RPMI8226 (cell line): ENCODE measurements around the gene ZNF234.
A peak's percentile ranks its signal among the peaks of the same experiment; 100 is the strongest.
"Not testable (repeated sequence)": the region's sequence is repeated elsewhere in the genome, so short reads cannot be mapped to it uniquely, and the experiment has no call there.

Source experiments
- DNase-seq: peaks from one replicate; pipeline ENCODE4 v3.0.0-alpha.2; 2015

ZNF234 gene

DNA sequence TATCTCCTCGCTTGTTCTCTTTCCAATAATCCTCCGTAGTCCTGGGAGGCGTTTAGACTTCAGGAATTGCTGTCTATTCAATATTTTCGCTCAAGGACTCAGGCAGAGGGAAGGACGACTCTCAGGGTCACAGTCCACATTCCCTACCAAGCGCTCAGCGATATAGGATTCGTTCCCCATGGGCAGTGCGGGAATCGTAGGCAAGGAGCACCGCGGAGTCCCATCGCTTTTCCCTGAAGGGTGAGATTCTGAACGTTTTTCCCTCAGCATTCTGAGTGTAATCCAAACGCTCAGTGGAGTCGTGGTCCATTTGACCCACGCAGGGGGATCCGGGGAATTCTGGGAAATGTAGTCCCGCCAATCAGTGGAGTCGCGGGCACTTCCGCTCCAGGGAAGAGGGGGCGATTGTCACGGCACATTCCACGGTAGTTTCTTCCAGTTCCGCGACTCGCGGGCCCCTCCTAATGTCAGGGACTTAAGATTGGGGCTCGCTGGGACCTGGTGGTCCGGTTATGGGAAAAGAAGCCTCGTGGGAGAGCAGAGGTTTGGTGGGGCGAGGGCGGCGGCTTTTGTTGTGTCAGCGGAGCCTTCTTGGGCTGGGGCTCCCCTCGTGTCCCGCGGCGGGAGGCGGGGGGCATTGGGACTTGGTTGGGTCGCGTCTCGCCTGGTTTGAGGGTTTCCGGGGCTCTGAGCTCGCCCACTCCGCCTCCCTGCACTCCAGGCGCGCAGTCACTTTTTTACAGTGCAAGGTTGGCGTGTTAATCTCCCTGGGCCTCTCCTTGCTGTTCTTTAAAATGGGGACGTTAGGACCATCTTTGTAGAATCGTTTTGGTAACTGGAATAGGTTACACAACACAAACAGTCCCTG is at the start of gene ZNF234:
TSS of gene ZNF234 (plus strand) at position 364 of the 868 bp plus-strand sequence. CDS start 3,079 bp downstream, outside the sequence.
- DNase-seq: peak; percentile 67

DNA sequence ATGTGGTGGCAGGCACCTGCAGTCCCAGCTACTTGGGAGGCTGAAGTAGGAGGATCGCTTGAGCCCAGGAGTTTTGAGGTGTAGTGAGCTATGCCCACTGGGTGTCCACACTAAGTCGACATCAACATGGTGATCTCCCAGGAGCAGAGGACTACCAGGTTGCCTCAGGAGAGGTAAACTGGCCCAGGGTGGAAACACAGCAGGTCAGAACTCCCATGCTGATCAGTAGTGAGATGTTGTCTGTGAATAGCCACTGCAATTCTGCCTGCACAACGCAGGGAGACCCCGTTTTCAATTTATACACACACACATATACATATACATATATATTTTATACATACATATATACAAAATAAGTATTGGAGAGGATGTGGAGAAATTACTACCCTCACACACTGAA is 49.2 kb upstream of the ZNF234 start:
- DNase-seq: no peak

DNA sequence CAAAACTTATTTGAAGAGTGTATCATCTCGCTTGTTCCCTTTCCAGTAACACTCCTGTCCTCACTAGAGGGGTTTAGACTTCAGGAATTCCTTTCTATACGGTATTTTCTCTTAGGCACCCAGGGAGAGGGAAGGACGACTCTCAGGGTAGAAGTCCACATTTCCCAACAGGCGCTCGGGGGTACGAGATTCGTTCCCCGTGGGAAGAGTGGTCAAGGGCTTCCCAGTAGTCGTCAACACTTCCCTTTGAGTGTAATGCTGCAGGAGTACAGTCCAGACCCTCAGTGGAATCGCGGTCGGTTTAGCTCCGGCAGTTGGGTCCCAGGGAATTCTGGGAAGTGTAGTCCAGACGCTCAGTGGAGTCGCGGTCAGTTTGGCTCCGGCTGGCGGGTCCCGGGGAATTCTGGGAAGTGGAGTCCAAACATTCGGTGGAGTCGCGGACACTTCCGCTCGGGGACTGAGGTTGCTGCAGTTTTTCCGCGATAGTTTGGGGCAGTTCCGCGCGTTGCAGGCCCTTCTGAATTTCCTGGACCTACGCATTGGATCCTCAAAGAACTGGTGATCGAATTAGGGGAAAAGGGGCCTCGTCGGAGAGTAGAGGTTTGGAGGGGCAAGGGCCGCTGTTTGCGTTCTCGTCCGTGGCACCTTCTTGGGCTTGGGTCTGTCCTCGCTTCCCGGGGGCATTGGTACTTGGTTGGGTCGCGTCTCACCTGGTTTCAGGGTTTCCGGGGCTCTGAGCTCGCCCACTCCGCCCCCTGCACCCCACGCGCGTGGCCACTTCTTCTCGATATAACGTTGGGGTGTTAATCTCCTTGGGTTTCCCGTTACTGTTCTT is 47.2 kb upstream of the ZNF234 start, which contains the start of gene ZNF224:
TSS of gene ZNF224 (plus strand) at position 431 of the 835 bp plus-strand sequence. CDS start 3,513 bp downstream, outside the sequence.
- peak; percentile 89 for DNase-seq

DNA sequence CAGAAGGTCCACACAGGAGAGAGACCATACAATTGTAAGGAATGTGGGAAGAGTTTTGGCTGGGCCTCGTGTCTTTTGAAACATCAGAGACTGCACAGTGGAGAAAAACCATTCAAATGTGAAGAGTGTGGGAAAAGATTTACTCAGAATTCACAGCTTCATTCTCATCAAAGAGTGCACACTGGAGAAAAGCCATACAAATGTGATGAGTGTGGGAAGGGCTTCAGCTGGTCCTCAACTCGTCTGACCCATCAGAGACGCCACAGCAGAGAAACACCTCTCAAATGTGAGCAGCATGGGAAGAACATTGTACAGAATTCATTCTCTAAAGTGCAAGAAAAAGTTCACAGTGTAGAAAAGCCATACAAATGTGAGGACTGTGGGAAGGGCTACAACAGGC is 33.6 kb upstream of the ZNF234 start:
- DNase-seq: no peak

DNA sequence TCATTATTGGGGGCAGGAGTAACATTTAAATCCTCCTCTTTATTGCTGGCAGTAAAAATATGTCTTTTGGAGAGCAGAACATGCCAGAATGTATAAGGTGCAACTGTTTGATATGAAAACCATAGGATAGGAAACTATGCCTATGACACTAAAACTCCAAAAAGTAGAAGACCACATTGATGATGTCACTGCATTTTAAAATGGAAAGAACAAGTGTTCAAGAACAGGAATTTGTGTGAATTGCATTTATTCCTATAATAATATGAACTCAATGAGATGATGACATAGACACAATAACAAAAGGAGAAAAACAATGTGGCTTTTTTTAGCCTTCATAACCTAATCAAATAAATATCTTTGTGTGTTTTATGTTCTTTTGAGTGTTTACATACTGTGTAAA is 31.9 kb upstream of the ZNF234 start:
- DNase-seq: no peak

DNA sequence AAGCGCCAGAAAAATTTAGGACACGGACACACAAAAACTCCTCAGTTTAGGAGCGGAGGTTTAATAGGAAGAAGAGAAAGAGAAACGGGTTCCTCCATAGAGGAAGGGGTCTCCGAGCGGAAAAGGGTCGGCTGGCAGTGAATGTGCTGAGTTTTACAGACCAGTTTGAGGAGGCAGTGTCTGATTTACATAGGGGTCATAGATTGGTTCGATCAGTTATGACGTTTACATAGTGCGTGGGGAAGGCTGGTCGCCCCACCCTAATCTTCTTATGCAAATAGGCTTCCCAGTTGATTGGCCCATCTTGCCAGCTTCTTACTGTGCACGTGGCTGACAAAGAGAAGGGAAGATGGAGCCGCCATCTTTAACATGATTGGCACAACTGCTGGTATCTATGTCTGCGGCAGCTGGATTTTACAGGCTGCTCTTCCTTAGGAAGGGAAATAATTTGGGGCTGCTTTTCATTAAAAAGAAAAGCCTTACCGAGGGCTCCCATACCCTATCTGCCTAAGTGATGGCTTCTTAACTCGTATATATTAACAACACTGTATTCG is 29.4 kb upstream of the ZNF234 start:
- no peak for DNase-seq

DNA sequence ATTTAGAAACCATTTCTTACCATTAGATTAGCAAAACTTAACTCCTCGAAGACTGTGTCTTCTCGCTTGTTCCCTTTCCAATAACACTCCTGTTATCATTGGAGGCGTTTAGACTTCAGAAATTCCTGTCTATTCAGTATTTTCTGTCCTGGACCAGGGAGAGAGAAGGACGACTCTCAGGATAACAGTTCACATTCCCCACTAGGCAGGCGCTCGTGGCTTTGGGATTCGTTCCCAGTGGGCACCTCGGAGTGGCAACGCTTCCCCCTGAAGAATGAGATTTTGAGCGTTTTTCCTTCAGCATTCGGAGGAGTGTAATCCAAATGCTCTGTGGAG is 28.6 kb upstream of the ZNF234 start:
- DNase-seq: peak; percentile 2

DNA sequence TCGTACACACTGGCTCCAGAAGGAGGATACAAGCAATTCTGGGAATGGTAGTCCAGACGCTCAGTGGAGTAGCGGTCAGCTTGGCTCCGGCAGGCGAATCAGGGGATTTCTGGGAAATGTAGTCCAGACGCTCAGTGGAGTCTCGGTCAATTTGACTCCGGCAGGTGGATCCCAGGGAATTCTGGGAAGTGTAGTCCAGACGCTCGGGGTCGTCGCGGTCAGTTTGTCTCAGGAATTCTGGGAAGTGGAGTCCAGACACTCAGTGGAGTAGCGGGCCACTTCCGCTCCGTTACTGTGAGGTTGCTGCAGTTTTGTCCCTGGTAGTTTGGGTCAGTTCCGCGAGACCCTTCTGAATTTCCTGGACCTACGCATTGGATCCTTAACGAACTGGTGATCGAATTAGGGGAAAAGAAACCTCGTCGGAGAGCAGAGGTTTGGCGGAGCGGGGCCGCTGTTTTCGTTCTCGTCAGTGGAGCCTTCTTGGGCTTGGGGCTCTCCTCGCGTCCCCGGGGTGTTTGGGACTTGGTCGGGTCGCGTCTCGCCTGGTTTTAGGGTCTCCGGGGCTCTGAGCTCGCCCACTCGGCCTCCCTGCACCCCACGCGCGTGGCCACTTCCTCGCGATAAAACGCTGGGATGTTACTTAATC is 28.1 kb upstream of the ZNF234 start, which contains the start of gene ZNF225:
TSS of gene ZNF225 (plus strand) at position 262 of the 646 bp plus-strand sequence. CDS start 2,429 bp downstream, outside the sequence.
- peak; percentile 94 for DNase-seq

DNA sequence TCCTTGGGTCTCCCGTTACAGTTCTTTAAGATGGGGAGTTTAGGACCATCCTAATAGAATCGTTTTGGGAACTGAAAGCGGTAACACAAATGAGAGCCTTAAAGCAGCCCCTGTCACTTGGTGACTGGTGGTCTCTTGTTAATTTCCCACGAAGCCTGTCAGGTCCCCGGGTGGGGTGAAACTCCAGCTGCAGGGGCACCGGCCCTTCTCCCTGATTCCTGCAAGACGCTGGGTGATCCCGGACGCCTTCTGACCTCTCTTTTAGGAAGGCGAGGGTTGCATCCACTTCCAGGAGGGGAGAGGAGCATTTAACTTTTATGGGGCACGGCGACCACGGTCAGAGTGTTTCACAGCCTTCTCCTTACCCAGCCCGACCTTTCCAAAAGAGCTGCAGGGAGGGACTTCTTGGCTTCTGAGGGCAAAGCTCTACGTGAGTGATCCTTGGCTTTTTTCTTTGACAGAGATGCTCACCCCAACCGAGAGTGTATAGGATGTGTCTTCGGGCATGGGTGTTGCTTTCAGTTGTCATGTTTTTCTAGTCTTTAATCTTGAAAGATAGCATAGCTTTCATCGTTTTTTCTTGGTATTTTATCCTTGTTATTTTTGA is 27.5 kb upstream of the ZNF234 start:
- DNase-seq: no peak

DNA sequence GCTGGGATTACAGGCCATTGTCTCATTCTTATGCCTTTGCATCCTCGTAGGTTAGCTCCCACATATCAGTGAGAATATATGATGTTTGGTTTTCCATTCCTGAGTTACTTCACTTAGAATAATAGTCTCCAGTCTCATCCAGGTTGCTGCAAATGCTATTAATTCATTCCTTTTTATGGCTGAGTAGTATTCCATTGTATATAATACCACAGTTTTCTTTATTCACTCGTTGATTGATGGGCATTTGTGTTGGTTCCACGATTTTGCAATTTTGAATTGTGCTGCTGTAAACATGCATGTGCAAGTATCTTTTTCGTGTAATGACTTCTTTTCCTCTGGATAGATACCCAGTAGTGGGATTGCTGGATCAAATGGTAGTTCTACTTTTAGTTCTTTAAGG is 20.2 kb upstream of the ZNF234 start:
- DNase-seq: not testable (repeated sequence)

DNA sequence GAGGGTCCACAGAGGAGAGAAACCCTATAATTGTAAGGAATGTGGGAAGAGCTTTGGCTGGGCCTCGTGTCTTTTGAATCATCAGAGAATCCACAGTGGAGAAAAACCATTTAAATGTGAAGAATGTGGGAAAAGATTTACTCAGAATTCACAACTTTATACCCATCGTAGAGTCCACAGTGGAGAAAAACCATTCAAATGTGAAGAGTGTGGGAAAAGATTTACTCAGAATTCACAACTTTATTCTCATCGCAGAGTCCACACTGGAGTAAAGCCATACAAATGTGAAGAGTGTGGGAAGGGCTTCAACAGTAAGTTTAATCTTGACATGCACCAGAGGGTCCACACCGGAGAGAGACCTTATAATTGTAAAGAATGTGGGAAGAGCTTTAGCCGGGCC is 9.4 kb upstream of the ZNF234 start:
- DNase-seq: no peak

DNA sequence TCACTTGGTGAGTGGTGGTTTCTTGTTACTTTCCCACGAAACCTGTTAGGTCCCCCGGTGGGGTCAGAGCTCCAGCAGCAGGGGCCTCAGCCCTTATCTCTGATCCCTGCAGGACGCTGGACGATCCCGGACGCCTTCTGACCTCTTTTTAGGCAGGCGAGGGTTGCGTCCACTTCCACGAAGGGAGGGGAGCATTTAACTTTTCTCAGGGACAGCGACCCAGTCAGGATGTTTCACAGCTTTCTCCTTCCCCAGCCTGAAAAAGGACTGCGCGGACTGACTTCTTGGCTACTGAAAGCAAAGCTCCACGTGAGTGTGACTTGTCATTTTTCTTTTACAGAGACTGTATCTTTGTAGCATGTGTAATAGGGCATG is 692 bp downstream of the ZNF234 start:
- peak; percentile 3 for DNase-seq

DNA sequence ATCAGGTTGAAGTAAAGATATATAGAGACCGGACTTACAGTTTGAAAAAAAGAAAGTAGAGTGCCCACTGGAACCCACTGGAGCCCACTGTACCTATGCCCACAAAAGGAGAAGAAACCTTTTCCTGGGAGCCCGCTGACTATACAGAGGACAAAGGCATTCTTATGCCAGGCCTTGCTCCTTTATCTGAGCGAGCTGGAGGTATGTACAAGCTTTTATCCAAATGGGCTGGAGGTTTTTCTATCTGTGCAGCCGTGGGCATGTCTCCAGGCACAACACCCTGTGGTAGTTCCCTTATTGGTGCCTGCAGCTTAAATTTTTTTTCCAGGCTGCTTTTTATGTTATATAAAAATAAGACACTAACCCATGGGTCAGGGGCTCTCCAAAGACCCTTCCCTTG is 8.4 kb downstream of the ZNF234 start:
- no peak for DNase-seq

DNA sequence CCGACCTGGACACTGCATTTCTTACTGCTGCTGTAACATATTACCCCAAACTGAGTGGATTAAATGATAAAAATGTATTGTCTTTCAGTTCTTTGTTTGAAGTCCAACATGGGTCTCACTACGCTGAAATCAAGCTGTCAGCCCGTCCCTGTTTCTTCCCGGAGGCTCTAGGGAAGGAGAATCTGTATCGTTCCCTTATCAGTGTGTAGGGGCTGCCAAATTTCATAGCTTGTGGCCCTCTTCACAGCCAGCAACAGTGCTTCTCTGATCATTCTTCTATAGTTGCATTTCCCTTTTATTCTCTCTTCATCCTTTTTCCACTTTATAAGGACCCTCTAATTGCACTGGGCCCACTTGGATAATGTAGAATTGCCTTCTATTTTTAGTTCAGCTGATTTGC is 10.1 kb downstream of the ZNF234 start:
- no peak for DNase-seq

DNA sequence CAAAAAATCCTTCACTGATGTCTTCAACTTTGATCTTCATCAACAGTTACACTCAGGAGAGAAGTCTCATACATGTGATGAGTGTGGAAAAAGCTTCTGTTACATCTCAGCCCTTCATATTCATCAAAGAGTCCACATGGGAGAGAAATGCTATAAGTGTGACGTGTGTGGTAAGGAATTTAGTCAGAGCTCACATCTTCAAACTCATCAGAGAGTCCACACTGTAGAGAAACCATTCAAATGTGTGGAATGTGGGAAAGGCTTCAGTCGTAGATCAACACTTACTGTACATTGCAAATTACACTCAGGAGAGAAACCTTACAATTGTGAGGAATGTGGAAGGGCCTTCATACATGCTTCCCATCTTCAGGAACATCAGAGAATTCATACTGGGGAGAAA is 15.1 kb downstream of the ZNF234 start:
- no peak for DNase-seq

DNA sequence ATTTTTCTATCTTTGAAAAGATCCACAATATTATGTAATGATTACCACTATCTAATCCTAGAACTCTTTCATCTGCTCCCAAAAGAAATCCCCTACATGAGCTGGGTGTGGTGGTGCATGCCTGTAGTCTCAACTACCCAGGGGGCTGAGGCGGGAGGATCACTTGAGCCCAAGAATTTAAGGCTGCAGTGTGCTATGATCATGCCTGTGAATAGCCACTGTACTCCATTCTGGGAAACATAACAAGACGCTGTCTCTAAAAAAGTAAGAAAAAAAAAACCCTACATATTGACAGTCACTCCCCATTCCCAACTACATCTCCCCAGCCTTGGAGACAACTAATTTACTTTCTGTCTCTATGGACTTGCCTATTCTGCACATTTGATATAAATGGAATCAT is 22.4 kb downstream of the ZNF234 start:
- DNase-seq: no peak

DNA sequence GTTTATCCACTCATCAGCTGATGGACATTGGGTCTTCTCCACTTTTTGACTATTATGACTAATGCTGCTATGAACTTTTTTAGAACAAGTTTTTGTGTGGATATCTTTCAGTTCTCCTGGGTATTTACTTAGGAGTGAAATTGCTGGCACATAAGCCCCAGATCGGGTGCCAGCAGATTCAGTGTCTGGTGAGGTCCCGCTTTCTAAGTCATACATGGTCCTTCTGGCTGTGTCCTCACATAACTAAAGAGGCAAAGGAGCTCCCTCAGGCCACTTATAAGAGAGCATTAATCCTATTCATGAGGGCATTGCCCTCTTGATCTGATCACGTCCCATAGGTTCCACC is 22.9 kb downstream of the ZNF234 start:
- no peak for DNase-seq

DNA sequence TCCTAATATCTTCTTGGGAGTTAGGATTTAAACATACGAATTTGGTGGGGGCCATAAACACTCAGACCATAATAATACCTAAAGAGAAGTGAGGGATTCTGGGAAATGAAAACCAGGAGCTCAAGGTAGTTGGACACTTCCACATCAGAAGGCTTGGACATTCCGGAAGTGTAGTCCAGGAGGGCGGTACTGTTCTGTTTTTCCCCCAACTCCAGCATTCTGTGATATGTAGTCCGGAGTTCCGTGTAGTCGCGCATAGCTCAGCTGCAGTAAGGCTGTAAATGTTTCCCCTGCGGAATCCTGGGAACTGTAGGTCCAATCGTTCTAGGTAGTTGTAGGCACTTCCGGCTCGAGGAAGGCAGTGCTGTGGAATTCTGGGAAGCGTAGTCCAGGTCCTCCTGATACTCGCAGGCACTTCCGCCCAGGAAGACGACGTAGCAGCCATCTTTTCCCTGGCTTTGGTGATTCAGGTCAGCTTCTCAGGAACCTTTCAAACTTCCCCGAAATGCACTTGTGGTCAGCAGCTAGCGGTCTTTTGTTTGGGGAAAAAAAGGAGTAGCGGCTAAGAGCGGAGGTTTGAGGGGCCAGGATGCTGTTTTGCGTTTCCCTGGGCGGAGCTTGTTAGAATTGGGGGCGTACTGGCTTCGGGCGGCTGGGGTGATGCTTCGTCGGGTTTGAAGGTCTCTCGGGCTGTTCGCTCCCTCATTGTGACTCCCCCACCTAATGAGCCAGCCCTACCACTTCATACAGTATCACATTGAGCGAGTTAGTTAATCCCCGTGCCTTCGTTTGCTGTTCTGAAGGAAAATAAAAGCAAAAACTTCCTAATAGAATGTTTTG is 23.5 kb downstream of the ZNF234 start, which contains the start of gene ZNF226:
TSS of gene ZNF226 (plus strand) at position 428 of the 840 bp plus-strand sequence. CDS start 4,981 bp downstream, outside the sequence.
- peak; percentile 91 for DNase-seq

DNA sequence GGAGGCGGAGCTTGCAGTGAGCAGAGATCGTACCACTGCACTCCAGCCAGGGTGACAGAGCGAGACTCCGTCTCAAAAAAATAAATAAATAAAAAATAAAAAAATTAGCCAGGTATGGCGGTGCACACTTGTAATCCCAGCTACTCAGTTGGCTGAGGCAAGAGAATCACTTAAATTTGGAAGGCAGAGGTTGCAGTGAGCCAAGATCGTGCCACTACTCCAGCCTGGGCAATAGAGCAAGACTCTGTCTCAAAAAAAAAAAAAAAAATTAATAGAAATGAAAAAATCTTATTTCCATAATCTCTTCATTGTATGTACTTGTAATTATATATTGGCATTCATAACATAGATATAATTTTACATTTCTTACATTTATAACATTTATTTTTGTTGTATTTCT is 29.3 kb downstream of the ZNF234 start:
- DNase-seq: not testable (repeated sequence)

DNA sequence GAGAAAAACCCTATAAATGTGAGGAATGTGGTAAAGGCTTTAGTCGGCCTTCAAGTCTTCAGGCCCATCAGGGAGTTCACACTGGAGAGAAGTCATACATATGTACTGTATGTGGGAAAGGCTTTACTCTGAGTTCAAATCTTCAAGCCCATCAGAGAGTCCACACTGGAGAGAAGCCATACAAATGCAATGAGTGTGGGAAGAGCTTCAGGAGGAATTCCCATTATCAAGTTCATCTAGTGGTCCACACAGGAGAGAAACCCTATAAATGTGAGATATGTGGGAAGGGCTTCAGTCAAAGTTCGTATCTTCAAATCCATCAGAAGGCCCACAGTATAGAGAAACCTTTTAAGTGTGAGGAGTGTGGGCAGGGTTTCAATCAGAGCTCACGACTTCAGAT is 35.2 kb downstream of the ZNF234 start:
- DNase-seq: no peak

DNA sequence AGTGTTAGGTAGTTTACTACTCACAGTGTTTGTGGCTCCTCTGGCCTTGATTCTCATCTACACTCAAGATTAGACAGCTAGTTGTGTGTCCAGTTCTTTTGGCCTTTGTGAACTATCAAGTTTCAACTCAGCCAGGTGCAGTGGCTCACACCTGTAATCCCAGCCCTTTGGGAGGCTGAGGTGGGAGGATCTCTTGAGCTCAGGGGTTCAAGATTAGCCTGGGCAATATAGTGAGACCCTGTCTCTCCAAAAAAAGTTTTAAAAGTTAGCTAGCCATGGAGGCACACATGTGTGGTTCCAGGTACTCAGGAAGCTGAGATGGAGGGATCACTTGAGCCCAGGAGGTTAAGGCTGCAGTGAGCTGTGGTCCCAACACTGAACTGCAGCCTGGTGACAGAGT is 39.6 kb downstream of the ZNF234 start:
- no peak for DNase-seq

DNA sequence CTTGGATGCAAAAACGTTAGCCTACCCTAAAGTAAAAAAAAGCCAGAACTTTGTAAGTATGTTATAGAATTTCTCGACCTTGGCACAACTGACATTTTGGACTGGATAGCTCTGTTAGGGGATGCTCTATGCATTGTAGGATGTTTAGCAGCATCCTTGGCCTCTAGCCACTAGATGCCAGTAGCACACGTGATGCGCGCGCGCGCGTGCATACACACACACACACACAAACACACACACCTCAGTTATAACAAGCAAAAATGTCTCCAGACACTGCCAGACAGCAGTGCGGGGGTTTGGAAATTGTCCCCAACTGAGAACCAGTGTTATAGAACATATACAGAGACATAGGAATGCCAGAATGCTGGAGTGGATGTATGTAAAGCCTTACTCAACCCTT is 40.8 kb downstream of the ZNF234 start:
- DNase-seq: no peak
